H9 (cell line): Measurements from ENCODE around the gene RNLS. TPM values are rescaled to one million over a fixed set of nuclear protein-coding genes. Genes with fewer than 3 reads are reported as not detected.

ENCODE experiments used
- DNase-seq: peaks from one replicate; pipeline ENCODE4 v3.0.0-alpha.2; 2017
- H2AFZ ChIP-seq: one replicate; pipeline ENCODE4 v1.6.1; 2013; ENCODE audit warnings: mild to moderate bottlenecking, low read length, control low read depth, moderate library complexity
- H2AK5ac ChIP-seq: 2 replicates; pipeline ENCODE4 v1.6.1; 2013; ENCODE audit warnings: low read length, control low read depth, mixed read lengths; ENCODE audit not compliant: insufficient read length
- H2BK120ac ChIP-seq: one replicate; pipeline ENCODE4 v1.6.1; 2013; ENCODE audit warnings: low read depth, mild to moderate bottlenecking, low read length, control low read depth, inconsistent platforms; ENCODE audit not compliant: poor library complexity, severe bottlenecking
- H2BK12ac ChIP-seq: 2 replicates; pipeline ENCODE4 v1.6.1; 2013; ENCODE audit warnings: low read length, control low read depth, mixed read lengths, low read depth; ENCODE audit not compliant: insufficient read length
- H2BK15ac ChIP-seq: 2 replicates; pipeline ENCODE4 v1.6.1; 2013; ENCODE audit warnings: low read depth, low read length, control low read depth
- H2BK20ac ChIP-seq: one replicate; pipeline ENCODE4 v1.6.1; 2013; ENCODE audit warnings: low read depth, mild to moderate bottlenecking, low read length, control low read depth, inconsistent platforms; ENCODE audit not compliant: poor library complexity, severe bottlenecking
- H2BK5ac ChIP-seq: 2 replicates; pipeline ENCODE4 v1.6.1; 2013; ENCODE audit warnings: low read length, control low read depth, mixed read lengths; ENCODE audit not compliant: insufficient read length
- H3K14ac ChIP-seq: 2 replicates; pipeline ENCODE4 v1.6.1; 2013; ENCODE audit warnings: low read length, control low read depth; ENCODE audit not compliant: insufficient read depth
- H3K18ac ChIP-seq: 2 replicates; pipeline ENCODE4 v1.6.1; 2013; ENCODE audit warnings: low read depth, mild to moderate bottlenecking, mixed read lengths, low read length, control low read depth; ENCODE audit not compliant: insufficient read length
- H3K23ac ChIP-seq: 2 replicates; pipeline ENCODE4 v1.6.1; 2013; ENCODE audit warnings: low read length, control low read depth, mixed read lengths, low read depth; ENCODE audit not compliant: insufficient read length
- H3K23me2 ChIP-seq: 2 replicates; pipeline ENCODE4 v1.6.1; 2013; ENCODE audit warnings: low read depth, mild to moderate bottlenecking, mixed read lengths, low read length, control low read depth; ENCODE audit not compliant: insufficient read length, poor library complexity, severe bottlenecking
- H3K27ac ChIP-seq: 2 replicates; pipeline ENCODE4 v1.5.1; 2013; ENCODE audit warnings: low read length, control low read depth, mixed read lengths, low read depth; ENCODE audit not compliant: insufficient read length
- H3K27me3 ChIP-seq: 2 replicates; pipeline ENCODE4 v1.6.1; 2013; ENCODE audit warnings: low read length, control low read depth, inconsistent platforms; ENCODE audit not compliant: insufficient read depth
- H3K4ac ChIP-seq: 2 replicates; pipeline ENCODE4 v1.6.1; 2013; ENCODE audit warnings: low read depth, mild to moderate bottlenecking, control low read depth, inconsistent platforms, low read length, moderate library complexity
- H3K4me1 ChIP-seq: 2 replicates; pipeline ENCODE4 v1.6.1; 2013; ENCODE audit warnings: low read length, control low read depth, inconsistent platforms; ENCODE audit not compliant: insufficient read depth
- H3K4me2 ChIP-seq: 2 replicates; pipeline ENCODE4 v1.6.1; 2013; ENCODE audit warnings: low read length, control low read depth, mixed read lengths; ENCODE audit not compliant: insufficient read length, insufficient read depth
- H3K56ac ChIP-seq: 2 replicates; pipeline ENCODE4 v1.6.1; 2013; ENCODE audit warnings: low read depth, mild to moderate bottlenecking, mixed read lengths, low read length, control low read depth; ENCODE audit not compliant: insufficient read length
- H3K79me1 ChIP-seq: 2 replicates; pipeline ENCODE4 v1.6.1; 2013; ENCODE audit warnings: low read depth, mild to moderate bottlenecking, moderate library complexity, low read length, control low read depth, inconsistent platforms; ENCODE audit not compliant: insufficient read depth, poor library complexity, severe bottlenecking
- H3K79me2 ChIP-seq: 2 replicates; pipeline ENCODE4 v1.6.1; 2013; ENCODE audit warnings: low read length, control low read depth, inconsistent platforms; ENCODE audit not compliant: insufficient read depth
- H3K9ac ChIP-seq: 2 replicates; pipeline ENCODE4 v1.6.1; 2013; ENCODE audit warnings: low read length, control low read depth, mixed read lengths; ENCODE audit not compliant: insufficient read length; ENCODE audit errors: extremely low read depth
- H3K9me3 ChIP-seq: one replicate; pipeline ENCODE4 v1.6.1; 2013; ENCODE audit warnings: low read depth, low read length, inconsistent platforms; ENCODE audit not compliant: control insufficient read depth
- H3T11ph ChIP-seq: one replicate; pipeline ENCODE4 v1.6.1; 2013; ENCODE audit warnings: mild to moderate bottlenecking, low read length, control low read depth, inconsistent platforms
- H4K20me1 ChIP-seq: one replicate; pipeline ENCODE4 v1.6.1; 2013; ENCODE audit not compliant: control insufficient read depth, insufficient read length, insufficient read depth
- H4K5ac ChIP-seq: 2 replicates; pipeline ENCODE4 v1.6.1; 2013; ENCODE audit warnings: low read depth, mild to moderate bottlenecking, mixed read lengths, low read length, control low read depth; ENCODE audit not compliant: insufficient read length
- H4K8ac ChIP-seq: replicated peaks from 2 replicates; pipeline ENCODE4 v1.6.1; 2013; ENCODE audit warnings: low read length, control low read depth, mixed read lengths, low read depth; ENCODE audit not compliant: insufficient read length
- H4K91ac ChIP-seq: 2 replicates; pipeline ENCODE4 v1.6.1; 2013; ENCODE audit warnings: low read depth, mild to moderate bottlenecking, moderate library complexity, mixed read lengths, low read length, control low read depth; ENCODE audit not compliant: insufficient read length
- H3K27ac Mint-ChIP-seq, 3 experiments: 2 replicates in 2 of 3; 3 replicates in 1 of 3; pipeline ENCODE4 v1.8.0; 2020 to 2021; ENCODE audit warnings: mixed read lengths in 3 of 3, mild to moderate bottlenecking in 1 of 3, moderate library complexity in 1 of 3
- H3K27me3 Mint-ChIP-seq: 2 replicates; pipeline ENCODE4 v1.8.0; 2021; ENCODE audit warnings: low read depth, mild to moderate bottlenecking, moderate library complexity, mixed read lengths
- H3K36me3 Mint-ChIP-seq, 3 experiments: 2 replicates in 2 of 3; 3 replicates in 1 of 3; pipeline ENCODE4 v1.8.0; 2020 to 2021; ENCODE audit warnings: low read depth in 3 of 3, mixed read lengths in 3 of 3; ENCODE audit not compliant: insufficient read depth in 1 of 3
- H3K4me1 Mint-ChIP-seq, 2 experiments: 2 replicates each; pipeline ENCODE4 v1.8.0; 2020; ENCODE audit warnings: mixed read lengths in 2 of 2
- H3K4me3 Mint-ChIP-seq, 2 experiments: 2 replicates in 1 of 2; 3 replicates in 1 of 2; pipeline ENCODE4 v1.8.0; 2020 to 2021; ENCODE audit warnings: mild to moderate bottlenecking in 2 of 2, mixed read lengths in 2 of 2, moderate library complexity in 1 of 2
- H3K9me3 Mint-ChIP-seq, 2 experiments: 2 replicates in 1 of 2; 3 replicates in 1 of 2; pipeline ENCODE4 v1.8.0; 2020; ENCODE audit warnings: mild to moderate bottlenecking in 2 of 2, mixed read lengths in 2 of 2, moderate library complexity in 1 of 2
- CTCF ChIP-seq: fragments of 200-600 bp; sonication (generic); conservative IDR thresholded peaks from 3 replicates; pipeline ENCODE4 v1.8.0; 2021; ENCODE audit warnings: antibody characterized with exemption, mild to moderate bottlenecking
- WGBS: extraction: QIAGEN DNeasy Blood & Tissue Kit; methylation state at CpG from one replicate; pipeline ENCODE4 v1.1.7; 2013; ENCODE audit warnings: missing lambda C conversion rate, low lambda C conversion rate, mixed read lengths; ENCODE audit not compliant: insufficient read length; ENCODE audit errors: extremely low coverage; 5-methylcytosine and 5-hydroxymethylcytosine counted together
- total RNA-seq: library from RNA; stranded (reverse); gene quantifications from 2 replicates; pipeline ENCODE4 v1.2.1, GENCODE V29; 2021

The RNLS gene
- total RNA-seq, 1 experiment from 2014 or later = 7.5 TPM

- H4K91ac ChIP-seq = no peak overlapping the region
- Mint-ChIP-seq H3K9me3 (no peaks in the 10 kb centered on the region), H3K4me3 (no peak overlapping the region), H3K4me1 (peaks cover 12 to 16% of the 10 kb centered on the region in 2 experiments), H3K36me3 (no peaks in the 10 kb centered on the region), H3K27me3 (no peaks in the 10 kb centered on the region), H3K27ac (0 out of 7 replicates have a peak overlapping the region, but pooled peaks of 1 of the 3 experiments have one; percentile 40)
- no peaks in the 10 kb centered on the region for H3K79me1 ChIP-seq
- no peak overlapping the region for H3K18ac ChIP-seq
- no peak overlapping the region for H3K56ac ChIP-seq
- H3K9ac ChIP-seq = no peak overlapping the region
- no peak for TF ChIP-seq CTCF
- no peak overlapping the region for H3K4ac ChIP-seq
- no peak overlapping the region for H3K23ac ChIP-seq
- H2BK20ac ChIP-seq = no peak overlapping the region
- no peaks in the 10 kb centered on the region for H4K20me1 ChIP-seq
- H2BK120ac ChIP-seq = no peak overlapping the region
- H4K8ac ChIP-seq = no peak overlapping the region
- no peak overlapping the region for H2AFZ ChIP-seq
- no peak overlapping the region for H4K5ac ChIP-seq
- no peaks in the 10 kb centered on the region for H3K4me1 ChIP-seq
- H3K14ac ChIP-seq = no peak overlapping the region
- no peak overlapping the region for H3T11ph ChIP-seq
- H3K23me2 ChIP-seq = no peaks in the 10 kb centered on the region
- no peak overlapping the region for H3K4me2 ChIP-seq
- H2BK5ac ChIP-seq = no peak overlapping the region
- no peak overlapping the region for H2AK5ac ChIP-seq
- H3K9me3 ChIP-seq = no peaks in the 10 kb centered on the region
- no peak for DNase-seq
- H2BK15ac ChIP-seq = no peak overlapping the region
- no peak overlapping the region for H3K27ac ChIP-seq
- H3K27me3 ChIP-seq = no peaks in the 10 kb centered on the region
- no CpG with 5 or more reads among the region's 1 CpG for WGBS
- no peaks in the 10 kb centered on the region for H3K79me2 ChIP-seq
- H2BK12ac ChIP-seq = no peak overlapping the region
Measured at GRCh38 chr10:88286030-88286429, 297.1 kb downstream of the RNLS start.
